Activated T-helper 2 cell treated with anti-CD3 and anti-CD28 coated beads, Interferon-gamma antibody, Interleukin-2, Interleukin-4, amounts not matched to agents 10 μg/mL and 5 μg/mL and 100 μg/mL, durations not matched to agents 14 hours and 24 hours and 36 hours (primary cell): ENCODE results near the gene KIF25. TPM values are rescaled to one million over a fixed set of nuclear protein-coding genes. Genes with fewer than 3 reads are reported as not detected.

Experiments used
- DNase-seq: peaks from one replicate; pipeline ENCODE4 v3.0.0; 2021; ENCODE audit warnings: low spot score
- H3K27ac Mint-ChIP-seq: one replicate; pipeline ENCODE4 v1.8.0; 2021; ENCODE audit warnings: mixed read lengths
- H3K27me3 Mint-ChIP-seq: one replicate; pipeline ENCODE4 v1.8.0; 2021; ENCODE audit warnings: low read depth, mixed read lengths
- H3K36me3 Mint-ChIP-seq: one replicate; pipeline ENCODE4 v1.8.0; 2021; ENCODE audit warnings: low read depth, mixed read lengths
- H3K4me1 Mint-ChIP-seq: one replicate; pipeline ENCODE4 v1.8.0; 2021; ENCODE audit warnings: low read depth, mixed read lengths
- H3K4me3 Mint-ChIP-seq: one replicate; pipeline ENCODE4 v1.8.0; 2021; ENCODE audit warnings: low read depth, mild to moderate bottlenecking, moderate library complexity, mixed read lengths
- H3K9me3 Mint-ChIP-seq: one replicate; pipeline ENCODE4 v1.8.0; 2021; ENCODE audit warnings: mixed read lengths
- intact Hi-C: fragments of 100-400 bp; cut with micrococcal nuclease; formaldehyde crosslinking; loops from one replicate; pipeline ENCODE4 v1.15.1; 2023
- total RNA-seq: library from RNA; stranded (reverse); gene quantifications from 2 replicates; pipeline ENCODE4 v1.2.3, GENCODE V29; 2022

Gene KIF25
- total RNA-seq, 1 donor from 2014 or later = not detected

GRCh38 chr6:168042426-168043192, 45.1 kb downstream of the KIF25 start:
- no peak overlapping the region for H3K4me3 Mint-ChIP-seq
- DNase-seq = no peak
- no peaks in the 10 kb centered on the region for H3K4me1 Mint-ChIP-seq
- peaks cover 21% of the 10 kb centered on the region for H3K9me3 Mint-ChIP-seq
- H3K27ac Mint-ChIP-seq = no peak overlapping the region
- peaks cover 5% of the 10 kb centered on the region for H3K36me3 Mint-ChIP-seq
- no peaks in the 10 kb centered on the region for H3K27me3 Mint-ChIP-seq
- intact Hi-C loops = no loop called here

- intact Hi-C loops = no loop called here
- peaks cover 4% of the 10 kb centered on the region for H3K36me3 Mint-ChIP-seq
- no peak for DNase-seq
- no peaks in the 10 kb centered on the region for H3K4me1 Mint-ChIP-seq
- peaks cover 19% of the 10 kb centered on the region for H3K9me3 Mint-ChIP-seq
- H3K4me3 Mint-ChIP-seq = no peak overlapping the region
- no peak overlapping the region for H3K27ac Mint-ChIP-seq
- H3K27me3 Mint-ChIP-seq = no peaks in the 10 kb centered on the region
Observed at GRCh38 chr6:168043193-168043847, 45.8 kb downstream of the KIF25 start.

GRCh38 chr6:168043848-168044415, 46.5 kb downstream of the KIF25 start:
- no peak for DNase-seq
- peaks cover 13% of the 10 kb centered on the region for H3K9me3 Mint-ChIP-seq
- intact Hi-C loops = no loop called here
- no peak overlapping the region for H3K27ac Mint-ChIP-seq
- H3K27me3 Mint-ChIP-seq = no peaks in the 10 kb centered on the region
- no peak overlapping the region for H3K4me3 Mint-ChIP-seq
- H3K36me3 Mint-ChIP-seq = no peaks in the 10 kb centered on the region
- H3K4me1 Mint-ChIP-seq = no peaks in the 10 kb centered on the region

GRCh38 chr6:168044521-168045130, 47.2 kb downstream of the KIF25 start:
- no peak overlapping the region for H3K27ac Mint-ChIP-seq
- H3K4me3 Mint-ChIP-seq = no peak overlapping the region
- H3K36me3 Mint-ChIP-seq = no peaks in the 10 kb centered on the region
- H3K27me3 Mint-ChIP-seq = no peaks in the 10 kb centered on the region
- DNase-seq = no peak
- H3K4me1 Mint-ChIP-seq = no peaks in the 10 kb centered on the region
- H3K9me3 Mint-ChIP-seq = peaks cover 10% of the 10 kb centered on the region
- intact Hi-C loops = no loop called here

- no peaks in the 10 kb centered on the region for H3K27me3 Mint-ChIP-seq
- no peaks in the 10 kb centered on the region for H3K36me3 Mint-ChIP-seq
- DNase-seq = no peak
- H3K4me3 Mint-ChIP-seq = no peak overlapping the region
- intact Hi-C loops = no loop called here
- no peak overlapping the region for H3K27ac Mint-ChIP-seq
- no peaks in the 10 kb centered on the region for H3K4me1 Mint-ChIP-seq
- H3K9me3 Mint-ChIP-seq = peaks cover 4% of the 10 kb centered on the region
Observed at GRCh38 chr6:168045141-168045691, 47.7 kb downstream of the KIF25 start.

GRCh38 chr6:168045706-168046620, 48.5 kb downstream of the KIF25 start:
- H3K27ac Mint-ChIP-seq = no peak overlapping the region
- DNase-seq = no peak

GRCh38 chr6:168046696-168047095, 49.2 kb downstream of the KIF25 start:
- Mint-ChIP-seq H3K27me3 (no peaks in the 10 kb centered on the region), H3K4me3 (no peak overlapping the region), H3K9me3 (no peaks in the 10 kb centered on the region), H3K27ac (no peak overlapping the region), H3K36me3 (no peaks in the 10 kb centered on the region), H3K4me1 (no peaks in the 10 kb centered on the region)
- no peak for DNase-seq
- intact Hi-C loops = no loop called here

More at GRCh38 chr6:168045706-168046620, 48.5 kb downstream of the KIF25 start:
- H3K4me3 Mint-ChIP-seq = no peak overlapping the region
- no peaks in the 10 kb centered on the region for H3K27me3 Mint-ChIP-seq
- H3K4me1 Mint-ChIP-seq = no peaks in the 10 kb centered on the region
- intact Hi-C loops = no loop called here
- no peaks in the 10 kb centered on the region for H3K36me3 Mint-ChIP-seq
- H3K9me3 Mint-ChIP-seq = no peaks in the 10 kb centered on the region

GRCh38 chr6:168047841-168048723, 50.6 kb downstream of the KIF25 start:
- intact Hi-C loops = no loop called here
- no peaks in the 10 kb centered on the region for H3K4me1 Mint-ChIP-seq
- no peak overlapping the region for H3K4me3 Mint-ChIP-seq
- no peaks in the 10 kb centered on the region for H3K9me3 Mint-ChIP-seq
- no peak overlapping the region for H3K27ac Mint-ChIP-seq
- H3K36me3 Mint-ChIP-seq = no peaks in the 10 kb centered on the region
- no peak for DNase-seq
- H3K27me3 Mint-ChIP-seq = no peaks in the 10 kb centered on the region

GRCh38 chr6:168048724-168049025, 51.2 kb downstream of the KIF25 start:
- Mint-ChIP-seq H3K9me3 (no peaks in the 10 kb centered on the region), H3K36me3 (no peaks in the 10 kb centered on the region), H3K4me3 (no peak overlapping the region), H3K4me1 (no peaks in the 10 kb centered on the region), H3K27me3 (no peaks in the 10 kb centered on the region), H3K27ac (no peak overlapping the region)
- intact Hi-C loops = no loop called here
- no peak for DNase-seq

GRCh38 chr6:168049277-168049676, 51.8 kb downstream of the KIF25 start:
- intact Hi-C loops = no loop called here
- no peaks in the 10 kb centered on the region for H3K36me3 Mint-ChIP-seq
- H3K4me1 Mint-ChIP-seq = no peaks in the 10 kb centered on the region
- no peaks in the 10 kb centered on the region for H3K27me3 Mint-ChIP-seq
- H3K27ac Mint-ChIP-seq = no peak overlapping the region
- no peak overlapping the region for H3K4me3 Mint-ChIP-seq
- no peak for DNase-seq
- no peaks in the 10 kb centered on the region for H3K9me3 Mint-ChIP-seq

GRCh38 chr6:168049706-168050224, 52.3 kb downstream of the KIF25 start:
- no peak for DNase-seq
- intact Hi-C loops = no loop called here
- Mint-ChIP-seq H3K4me3 (no peak overlapping the region), H3K36me3 (no peaks in the 10 kb centered on the region), H3K9me3 (no peaks in the 10 kb centered on the region), H3K27ac (no peak overlapping the region), H3K27me3 (no peaks in the 10 kb centered on the region), H3K4me1 (no peaks in the 10 kb centered on the region)
